WTC11 (cell line): Measurements from ENCODE around the gene CHST15.

ENCODE experiments used
- CREM ChIP-seq: sonication (generic); formaldehyde crosslinking; IDR thresholded peaks from 2 replicates; pipeline ENCODE4 v1.8.1; 2022; ENCODE audit warnings: mild to moderate bottlenecking, missing genetic modification reagents, moderate library complexity
- MYBL2 ChIP-seq: sonication (generic); formaldehyde crosslinking; IDR thresholded peaks from 2 replicates; pipeline ENCODE4 v1.8.1; 2023; ENCODE audit warnings: mild to moderate bottlenecking, moderate library complexity, missing genetic modification reagents
- NR3C1 ChIP-seq: sonication (generic); formaldehyde crosslinking; conservative IDR thresholded peaks from 2 replicates; pipeline ENCODE4 v1.8.1; 2023; ENCODE audit warnings: low read depth, mild to moderate bottlenecking, missing genetic modification reagents
- SP1 ChIP-seq: sonication (generic); formaldehyde crosslinking; conservative IDR thresholded peaks from 2 replicates; pipeline ENCODE4 v1.8.1; 2022; ENCODE audit warnings: missing genetic modification reagents
- TF ChIP-seq, protein P1 (sequence below): fragments of 200-600 bp; IDR thresholded peaks from 2 replicates; pipeline ENCODE4 v1.8.0; 2022; ENCODE audit warnings: antibody characterized with exemption
- TF ChIP-seq, protein P2 (sequence below): sonication (generic); formaldehyde crosslinking; conservative IDR thresholded peaks from 2 replicates; pipeline ENCODE4 v1.8.1; 2023; ENCODE audit warnings: mild to moderate bottlenecking, low read depth, missing genetic modification reagents, moderate library complexity

GRCh38 chr10:124000792-124001201 lies 92.6 kb downstream of the CHST15 start:
- TF ChIP-seq, protein P1, sequence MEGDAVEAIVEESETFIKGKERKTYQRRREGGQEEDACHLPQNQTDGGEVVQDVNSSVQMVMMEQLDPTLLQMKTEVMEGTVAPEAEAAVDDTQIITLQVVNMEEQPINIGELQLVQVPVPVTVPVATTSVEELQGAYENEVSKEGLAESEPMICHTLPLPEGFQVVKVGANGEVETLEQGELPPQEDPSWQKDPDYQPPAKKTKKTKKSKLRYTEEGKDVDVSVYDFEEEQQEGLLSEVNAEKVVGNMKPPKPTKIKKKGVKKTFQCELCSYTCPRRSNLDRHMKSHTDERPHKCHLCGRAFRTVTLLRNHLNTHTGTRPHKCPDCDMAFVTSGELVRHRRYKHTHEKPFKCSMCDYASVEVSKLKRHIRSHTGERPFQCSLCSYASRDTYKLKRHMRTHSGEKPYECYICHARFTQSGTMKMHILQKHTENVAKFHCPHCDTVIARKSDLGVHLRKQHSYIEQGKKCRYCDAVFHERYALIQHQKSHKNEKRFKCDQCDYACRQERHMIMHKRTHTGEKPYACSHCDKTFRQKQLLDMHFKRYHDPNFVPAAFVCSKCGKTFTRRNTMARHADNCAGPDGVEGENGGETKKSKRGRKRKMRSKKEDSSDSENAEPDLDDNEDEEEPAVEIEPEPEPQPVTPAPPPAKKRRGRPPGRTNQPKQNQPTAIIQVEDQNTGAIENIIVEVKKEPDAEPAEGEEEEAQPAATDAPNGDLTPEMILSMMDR = no peak
- TF ChIP-seq CREM (CRISPR knock-in tag) (no peak), NR3C1 (no peak), MYBL2 (no peak), SP1 (no peak)
- TF ChIP-seq, protein P2, sequence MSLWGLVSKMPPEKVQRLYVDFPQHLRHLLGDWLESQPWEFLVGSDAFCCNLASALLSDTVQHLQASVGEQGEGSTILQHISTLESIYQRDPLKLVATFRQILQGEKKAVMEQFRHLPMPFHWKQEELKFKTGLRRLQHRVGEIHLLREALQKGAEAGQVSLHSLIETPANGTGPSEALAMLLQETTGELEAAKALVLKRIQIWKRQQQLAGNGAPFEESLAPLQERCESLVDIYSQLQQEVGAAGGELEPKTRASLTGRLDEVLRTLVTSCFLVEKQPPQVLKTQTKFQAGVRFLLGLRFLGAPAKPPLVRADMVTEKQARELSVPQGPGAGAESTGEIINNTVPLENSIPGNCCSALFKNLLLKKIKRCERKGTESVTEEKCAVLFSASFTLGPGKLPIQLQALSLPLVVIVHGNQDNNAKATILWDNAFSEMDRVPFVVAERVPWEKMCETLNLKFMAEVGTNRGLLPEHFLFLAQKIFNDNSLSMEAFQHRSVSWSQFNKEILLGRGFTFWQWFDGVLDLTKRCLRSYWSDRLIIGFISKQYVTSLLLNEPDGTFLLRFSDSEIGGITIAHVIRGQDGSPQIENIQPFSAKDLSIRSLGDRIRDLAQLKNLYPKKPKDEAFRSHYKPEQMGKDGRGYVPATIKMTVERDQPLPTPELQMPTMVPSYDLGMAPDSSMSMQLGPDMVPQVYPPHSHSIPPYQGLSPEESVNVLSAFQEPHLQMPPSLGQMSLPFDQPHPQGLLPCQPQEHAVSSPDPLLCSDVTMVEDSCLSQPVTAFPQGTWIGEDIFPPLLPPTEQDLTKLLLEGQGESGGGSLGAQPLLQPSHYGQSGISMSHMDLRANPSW (CRISPR knock-in tag) = no peak
